A549 (cell line): ENCODE measurements around the gene RPL28.

Experiments used
- BCL3 ChIP-seq: fragments of >200 bp; sonication (Bioruptor Twin); formaldehyde crosslinking; IDR thresholded peaks from 3 replicates; pipeline ENCODE4 v1.6.1; 2016
- CEBPB ChIP-seq, 2 experiments: fragments of >200 bp in 1 of 2; sonication (Bioruptor Twin) in 1 of 2; formaldehyde crosslinking in 1 of 2; IDR thresholded peaks; 2 replicates each; pipeline ENCODE4 v1.6.1; 2012 to 2016
- CTCF ChIP-seq: fragments of >200 bp; sonication (Bioruptor Twin); formaldehyde crosslinking; IDR thresholded peaks from 3 replicates; pipeline ENCODE4 v1.5.1; 2016
- EP300 ChIP-seq, 2 experiments: fragments of >200 bp; sonication (Bioruptor Twin); formaldehyde crosslinking; IDR thresholded peaks; 2 replicates in 1 of 2; 3 replicates in 1 of 2; pipeline ENCODE4 v1.6.1; 2016 to 2017
- FOSB ChIP-seq: fragments of 250-450 bp; sonication (Bioruptor Pico); IDR thresholded peaks from 2 replicates; pipeline ENCODE4 v1.5.0; 2020; ENCODE audit warnings: mild to moderate bottlenecking, moderate library complexity
- HDAC2 ChIP-seq: fragments of 200-600 bp; sonication (generic); IDR thresholded peaks from 2 replicates; pipeline ENCODE4 v1.6.1; 2016
- POLR2A ChIP-seq: IDR thresholded peaks from 2 replicates; pipeline ENCODE4 v1.6.1; 2012; ENCODE audit warnings: mild to moderate bottlenecking, low read length
- POLR2AphosphoS2 ChIP-seq: conservative IDR thresholded peaks from 2 replicates; pipeline ENCODE4 v1.6.1; 2012; ENCODE audit warnings: low read length, improper control_type of control experiment, inconsistent platforms
- REST ChIP-seq: fragments of 200-600 bp; sonication (generic); IDR thresholded peaks from 2 replicates; pipeline ENCODE4 v1.6.1; 2016; ENCODE audit warnings: antibody characterized with exemption, mild to moderate bottlenecking, moderate library complexity
- USF2 ChIP-seq: fragments of 450-650 bp; IDR thresholded peaks from 2 replicates; pipeline ENCODE4 v1.6.1; 2014; ENCODE audit warnings: antibody characterized with exemption
- ZNF302 ChIP-seq: fragments of 250-450 bp; sonication (Bioruptor Pico); IDR thresholded peaks from 2 replicates; pipeline ENCODE4 v1.9.0; 2021; ENCODE audit warnings: inconsistent platforms, mild to moderate bottlenecking, moderate library complexity

- TF ChIP-seq CTCF (no peak), POLR2A (no peak), ZNF302 (CRISPR knock-in tag) (no peak), FOSB (CRISPR knock-in tag) (no peak), CEBPB (IDR thresholded peaks at IDR 0.05) (no peak), HDAC2 (no peak), POLR2AphosphoS2 (no peak), EP300 (IDR thresholded peaks at IDR 0.05) (no peak), REST (no peak), USF2 (no peak), BCL3 (no peak)
Observed at GRCh38 chr19:55345818-55346724, 39.7 kb upstream of the RPL28 start.
